Duodenal mucosa (tissue), 2 donors: Measurements from ENCODE around the gene MBNL2.
A peak's percentile ranks its signal among the peaks of the same experiment; 100 is the strongest.

Experiments used
- H3K27ac ChIP-seq: one replicate; pipeline ENCODE4 v1.7.0; 2013; ENCODE audit warnings: low read depth, low read length
- H3K27me3 ChIP-seq, 2 donors: one replicate each; pipeline ENCODE4 v1.7.0; 2013; ENCODE audit warnings: low read length in 2 of 2, control low read depth in 1 of 2; ENCODE audit not compliant: insufficient read depth in 2 of 2, control insufficient read depth in 1 of 2
- H3K36me3 ChIP-seq, 2 donors: one replicate each; pipeline ENCODE4 v1.7.0; 2013; ENCODE audit warnings: low read length in 2 of 2, control low read depth in 1 of 2; ENCODE audit not compliant: insufficient read depth in 2 of 2, control insufficient read depth in 1 of 2
- H3K4me1 ChIP-seq, 2 donors: one replicate each; pipeline ENCODE4 v1.7.0; 2013; ENCODE audit warnings: low read length in 2 of 2, control low read depth in 1 of 2; ENCODE audit not compliant: insufficient read depth in 2 of 2, control insufficient read depth in 1 of 2
- H3K4me3 ChIP-seq, 2 donors: one replicate each; pipeline ENCODE4 v1.7.0; 2013; ENCODE audit warnings: low read length in 2 of 2, low read depth in 1 of 2
- H3K9ac ChIP-seq, 2 donors: one replicate each; pipeline ENCODE4 v1.7.0; 2013; ENCODE audit warnings: low read length in 2 of 2, low read depth in 1 of 2
- H3K9me3 ChIP-seq, 2 donors: one replicate each; pipeline ENCODE4 v1.7.0; 2013; ENCODE audit warnings: low read length in 2 of 2, control low read depth in 1 of 2; ENCODE audit not compliant: control insufficient read depth in 1 of 2

Gene MBNL2

GRCh38 chr13:97339019-97339987, 117.2 kb downstream of the MBNL2 start:
- Histone ChIP-seq H3K9ac (peak overlapping the region in 1 of 2 donors; percentile 6), H3K9me3 (no peaks in the 10 kb centered on the region), H3K27ac (peak overlapping the region; percentile 35), H3K4me1 (peaks cover 24 to 53% of the 10 kb centered on the region in 2 donors), H3K27me3 (no peaks in the 10 kb centered on the region), H3K4me3 (no peak overlapping the region), H3K36me3 (peaks cover 7 to 36% of the 10 kb centered on the region in 2 donors)

GRCh38 chr13:97339988-97340749, 118.0 kb downstream of the MBNL2 start:
- H3K27me3 ChIP-seq, result no peaks in the 10 kb centered on the region
- peak overlapping the region in 1 of 2 donors; percentile 29 for H3K4me3 ChIP-seq
- peak overlapping the region; percentile 6 to 14 for H3K9ac ChIP-seq
- H3K36me3 ChIP-seq, result peaks cover 7 to 31% of the 10 kb centered on the region in 2 donors
- no peaks in the 10 kb centered on the region for H3K9me3 ChIP-seq
- peaks cover 24 to 61% of the 10 kb centered on the region in 2 donors for H3K4me1 ChIP-seq
- peak overlapping the region; percentile 35 for H3K27ac ChIP-seq

- H3K27me3 ChIP-seq, result no peaks in the 10 kb centered on the region
- no peak overlapping the region for H3K4me3 ChIP-seq
- H3K27ac ChIP-seq, result no peak overlapping the region
- peaks cover 24 to 61% of the 10 kb centered on the region in 2 donors for H3K4me1 ChIP-seq
- peaks cover 7 to 23% of the 10 kb centered on the region in 2 donors for H3K36me3 ChIP-seq
- no peak overlapping the region for H3K9ac ChIP-seq
- no peaks in the 10 kb centered on the region for H3K9me3 ChIP-seq
Measured at GRCh38 chr13:97341135-97341534, 119.0 kb downstream of the MBNL2 start.

GRCh38 chr13:97342136-97342535, 120.0 kb downstream of the MBNL2 start:
- Histone ChIP-seq H3K9me3 (no peaks in the 10 kb centered on the region), H3K27ac (no peak overlapping the region), H3K27me3 (no peaks in the 10 kb centered on the region), H3K9ac (no peak overlapping the region), H3K36me3 (peaks cover 7 to 22% of the 10 kb centered on the region in 2 donors), H3K4me3 (no peak overlapping the region), H3K4me1 (peaks cover 24 to 61% of the 10 kb centered on the region in 2 donors)

GRCh38 chr13:97342936-97343335, 120.8 kb downstream of the MBNL2 start:
- Histone ChIP-seq H3K4me3 (peak overlapping the region; percentile 14 to 29), H3K27ac (no peak overlapping the region), H3K36me3 (peaks cover 7 to 25% of the 10 kb centered on the region in 2 donors), H3K9ac (no peak overlapping the region), H3K9me3 (no peaks in the 10 kb centered on the region), H3K4me1 (peaks cover 24 to 61% of the 10 kb centered on the region in 2 donors), H3K27me3 (no peaks in the 10 kb centered on the region)

GRCh38 chr13:97344265-97345175, 122.4 kb downstream of the MBNL2 start:
- Histone ChIP-seq H3K27ac (no peak overlapping the region), H3K4me1 (peaks cover 19 to 53% of the 10 kb centered on the region in 2 donors), H3K36me3 (peaks cover 10 to 32% of the 10 kb centered on the region in 2 donors)

GRCh38 chr13:97346097-97346496, 124.0 kb downstream of the MBNL2 start:
- no peak overlapping the region for H3K9ac ChIP-seq
- no peak overlapping the region for H3K27ac ChIP-seq
- peaks cover 0 to 8% of the 10 kb centered on the region in 2 donors for H3K9me3 ChIP-seq
- H3K27me3 ChIP-seq, result no peaks in the 10 kb centered on the region
- H3K4me1 ChIP-seq, result peaks cover 12 to 37% of the 10 kb centered on the region in 2 donors
- H3K36me3 ChIP-seq, result peaks cover 17 to 44% of the 10 kb centered on the region in 2 donors
- no peak overlapping the region for H3K4me3 ChIP-seq

More at GRCh38 chr13:97344265-97345175, 122.4 kb downstream of the MBNL2 start:
- no peaks in the 10 kb centered on the region for H3K27me3 ChIP-seq
- no peak overlapping the region for H3K9ac ChIP-seq
- no peak overlapping the region for H3K4me3 ChIP-seq
- no peaks in the 10 kb centered on the region for H3K9me3 ChIP-seq

- Histone ChIP-seq H3K4me1 (peaks cover 12 to 31% of the 10 kb centered on the region in 2 donors), H3K36me3 (peaks cover 17 to 45% of the 10 kb centered on the region in 2 donors)
Measured at GRCh38 chr13:97346561-97347254, 124.6 kb downstream of the MBNL2 start.

More at GRCh38 chr13:97346561-97347254, 124.6 kb downstream of the MBNL2 start:
- Histone ChIP-seq H3K27ac (no peak overlapping the region), H3K9me3 (peaks cover 0 to 9% of the 10 kb centered on the region in 2 donors), H3K4me3 (no peak overlapping the region), H3K9ac (no peak overlapping the region), H3K27me3 (no peaks in the 10 kb centered on the region)
